GM19351 (cell line): ENCODE measurements around the gene SREBF1.

Source experiments
- ATAC-seq: cut with Tn5 transposase; IDR thresholded peaks from one replicate; pipeline ENCODE4 v1.9.1; 2021; ENCODE audit warnings: mild to moderate bottlenecking, moderate library complexity; ENCODE audit not compliant: unreplicated experiment

Gene SREBF1

DNA sequence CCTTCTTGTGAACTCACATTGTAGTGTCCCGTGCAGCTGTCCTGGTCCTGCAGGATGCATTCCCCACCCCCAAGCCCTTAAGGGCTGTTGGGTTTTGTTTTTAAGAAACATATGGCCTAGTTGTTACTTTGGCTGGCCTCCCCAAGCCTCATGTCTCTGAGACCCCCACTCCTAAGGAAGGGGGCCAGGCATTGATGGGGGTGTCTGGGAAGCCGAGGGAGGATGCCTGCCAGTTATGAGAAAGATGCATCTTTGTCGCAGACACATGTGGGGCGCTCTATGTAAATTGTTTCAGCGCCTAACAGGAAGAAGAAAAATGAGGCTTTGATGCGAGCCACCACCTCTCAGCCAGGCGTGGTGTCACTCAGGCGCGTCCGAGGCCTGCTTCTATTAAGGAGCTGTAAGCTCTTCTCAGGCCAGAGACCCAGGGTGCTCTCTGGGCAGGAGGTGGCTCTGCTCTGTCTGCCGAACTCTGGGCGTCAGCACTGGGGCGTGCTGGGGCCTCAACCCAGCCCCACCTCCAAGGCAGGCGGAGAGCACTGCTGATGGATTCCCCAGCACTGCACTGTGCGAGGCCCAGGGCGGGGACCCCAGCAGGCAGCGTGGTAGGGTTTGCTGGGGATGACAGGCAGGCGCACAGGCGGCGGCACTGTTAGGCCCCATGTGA lies 70.6 kb downstream of the SREBF1 start:
- ATAC-seq, result peak; percentile 88

- ATAC-seq, result no peak
Measured at GRCh38 chr17:17765359-17766076, 71.3 kb downstream of the SREBF1 start.

GRCh38 chr17:17763734-17764133 lies 73.1 kb downstream of the SREBF1 start:
- no peak for ATAC-seq

- no peak for ATAC-seq
Measured at GRCh38 chr17:17763136-17763535, 73.7 kb downstream of the SREBF1 start.

GRCh38 chr17:17762744-17763105 lies 74.1 kb downstream of the SREBF1 start:
- no peak for ATAC-seq
